IMR-90 (cell line): Measurements from ENCODE around the gene INAFM1.

Experiments used
- CEBPB ChIP-seq: IDR thresholded peaks from 2 replicates; pipeline ENCODE4 v1.6.1; 2012; ENCODE audit warnings: low read depth, low read length, improper control_type of control experiment
- FOS ChIP-seq: fragments of 150-350 bp; IDR thresholded peaks from 2 replicates; pipeline ENCODE4 v1.6.1; 2016; ENCODE audit warnings: low read depth, low read length
- MAZ ChIP-seq: IDR thresholded peaks from 2 replicates; pipeline ENCODE4 v1.6.1; 2012; ENCODE audit warnings: low read depth, mild to moderate bottlenecking, low read length, improper control_type of control experiment, moderate library complexity, borderline replicate concordance
- MXI1 ChIP-seq: IDR thresholded peaks from 2 replicates; pipeline ENCODE4 v1.6.1; 2012; ENCODE audit warnings: low read depth, mild to moderate bottlenecking, low read length, moderate library complexity, borderline replicate concordance
- NFE2L2 ChIP-seq: fragments of 150-350 bp; IDR thresholded peaks from 2 replicates; pipeline ENCODE4 v1.6.1; 2016; ENCODE audit warnings: low read depth, mild to moderate bottlenecking, low read length
- POLR2A ChIP-seq: IDR thresholded peaks from 2 replicates; pipeline ENCODE4 v1.6.1; 2012; ENCODE audit warnings: mild to moderate bottlenecking, low read depth, low read length
- RAD21 ChIP-seq: IDR thresholded peaks from 2 replicates; pipeline ENCODE4 v1.6.1; 2012; ENCODE audit warnings: low read length, improper control_type of control experiment
- RCOR1 ChIP-seq: IDR thresholded peaks from 2 replicates; pipeline ENCODE4 v1.6.1; 2012; ENCODE audit warnings: mild to moderate bottlenecking, low read length, improper control_type of control experiment; ENCODE audit not compliant: insufficient replicate concordance
- RFX5 ChIP-seq: IDR thresholded peaks from 2 replicates; pipeline ENCODE4 v1.8.0; 2012; ENCODE audit warnings: low read depth, mild to moderate bottlenecking, low read length, moderate library complexity
- SMC3 ChIP-seq: fragments of 150-350 bp; IDR thresholded peaks from 2 replicates; pipeline ENCODE4 v1.6.1; 2016; ENCODE audit warnings: low read depth, mild to moderate bottlenecking, antibody characterized with exemption, low read length, moderate library complexity
- TF ChIP-seq, protein P1 (sequence below): conservative IDR thresholded peaks from 2 replicates; pipeline ENCODE4 v1.5.1; 2012; ENCODE audit warnings: mild to moderate bottlenecking, low read depth, low read length, improper control_type of control experiment
- TF ChIP-seq, protein P2 (sequence below): fragments of 150-350 bp; IDR thresholded peaks from 2 replicates; pipeline ENCODE4 v1.6.1; 2016; ENCODE audit warnings: low read depth, mild to moderate bottlenecking, low read length, moderate library complexity, borderline replicate concordance

DNA sequence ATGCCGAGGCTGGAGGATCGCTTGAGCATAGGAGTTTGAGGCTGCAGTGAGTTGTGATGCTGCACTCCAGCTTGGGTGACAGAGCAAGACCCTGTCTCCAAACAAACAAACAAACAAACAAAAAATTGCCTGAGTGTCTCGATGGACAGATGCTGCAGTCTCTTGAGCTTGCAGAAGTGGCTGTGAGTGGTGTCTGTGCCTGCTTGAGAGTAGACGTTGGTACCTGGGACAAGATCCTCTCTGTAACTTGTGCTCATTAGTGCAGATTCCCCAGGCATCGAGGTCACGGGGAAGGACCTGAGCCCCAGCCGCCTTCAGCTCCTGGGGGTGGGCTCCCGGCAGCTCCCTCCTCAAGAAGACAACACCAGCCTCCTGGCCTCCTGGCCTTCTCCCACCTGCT lies 48.7 kb downstream of the INAFM1 start:
- no peak for TF ChIP-seq CEBPB
- TF ChIP-seq, protein P1, sequence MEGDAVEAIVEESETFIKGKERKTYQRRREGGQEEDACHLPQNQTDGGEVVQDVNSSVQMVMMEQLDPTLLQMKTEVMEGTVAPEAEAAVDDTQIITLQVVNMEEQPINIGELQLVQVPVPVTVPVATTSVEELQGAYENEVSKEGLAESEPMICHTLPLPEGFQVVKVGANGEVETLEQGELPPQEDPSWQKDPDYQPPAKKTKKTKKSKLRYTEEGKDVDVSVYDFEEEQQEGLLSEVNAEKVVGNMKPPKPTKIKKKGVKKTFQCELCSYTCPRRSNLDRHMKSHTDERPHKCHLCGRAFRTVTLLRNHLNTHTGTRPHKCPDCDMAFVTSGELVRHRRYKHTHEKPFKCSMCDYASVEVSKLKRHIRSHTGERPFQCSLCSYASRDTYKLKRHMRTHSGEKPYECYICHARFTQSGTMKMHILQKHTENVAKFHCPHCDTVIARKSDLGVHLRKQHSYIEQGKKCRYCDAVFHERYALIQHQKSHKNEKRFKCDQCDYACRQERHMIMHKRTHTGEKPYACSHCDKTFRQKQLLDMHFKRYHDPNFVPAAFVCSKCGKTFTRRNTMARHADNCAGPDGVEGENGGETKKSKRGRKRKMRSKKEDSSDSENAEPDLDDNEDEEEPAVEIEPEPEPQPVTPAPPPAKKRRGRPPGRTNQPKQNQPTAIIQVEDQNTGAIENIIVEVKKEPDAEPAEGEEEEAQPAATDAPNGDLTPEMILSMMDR: no peak
- TF ChIP-seq, protein P2, sequence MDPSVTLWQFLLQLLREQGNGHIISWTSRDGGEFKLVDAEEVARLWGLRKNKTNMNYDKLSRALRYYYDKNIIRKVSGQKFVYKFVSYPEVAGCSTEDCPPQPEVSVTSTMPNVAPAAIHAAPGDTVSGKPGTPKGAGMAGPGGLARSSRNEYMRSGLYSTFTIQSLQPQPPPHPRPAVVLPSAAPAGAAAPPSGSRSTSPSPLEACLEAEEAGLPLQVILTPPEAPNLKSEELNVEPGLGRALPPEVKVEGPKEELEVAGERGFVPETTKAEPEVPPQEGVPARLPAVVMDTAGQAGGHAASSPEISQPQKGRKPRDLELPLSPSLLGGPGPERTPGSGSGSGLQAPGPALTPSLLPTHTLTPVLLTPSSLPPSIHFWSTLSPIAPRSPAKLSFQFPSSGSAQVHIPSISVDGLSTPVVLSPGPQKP: no peak
- TF ChIP-seq RAD21: no peak
- TF ChIP-seq FOS: no peak
- no peak for TF ChIP-seq POLR2A
- TF ChIP-seq RCOR1: no peak
- no peak for TF ChIP-seq MAZ
- no peak for TF ChIP-seq NFE2L2
- TF ChIP-seq MXI1: no peak
- TF ChIP-seq SMC3: no peak
- no peak for TF ChIP-seq RFX5
